Measurements from ENCODE around the gene JUN.

JUN gene

DNA sequence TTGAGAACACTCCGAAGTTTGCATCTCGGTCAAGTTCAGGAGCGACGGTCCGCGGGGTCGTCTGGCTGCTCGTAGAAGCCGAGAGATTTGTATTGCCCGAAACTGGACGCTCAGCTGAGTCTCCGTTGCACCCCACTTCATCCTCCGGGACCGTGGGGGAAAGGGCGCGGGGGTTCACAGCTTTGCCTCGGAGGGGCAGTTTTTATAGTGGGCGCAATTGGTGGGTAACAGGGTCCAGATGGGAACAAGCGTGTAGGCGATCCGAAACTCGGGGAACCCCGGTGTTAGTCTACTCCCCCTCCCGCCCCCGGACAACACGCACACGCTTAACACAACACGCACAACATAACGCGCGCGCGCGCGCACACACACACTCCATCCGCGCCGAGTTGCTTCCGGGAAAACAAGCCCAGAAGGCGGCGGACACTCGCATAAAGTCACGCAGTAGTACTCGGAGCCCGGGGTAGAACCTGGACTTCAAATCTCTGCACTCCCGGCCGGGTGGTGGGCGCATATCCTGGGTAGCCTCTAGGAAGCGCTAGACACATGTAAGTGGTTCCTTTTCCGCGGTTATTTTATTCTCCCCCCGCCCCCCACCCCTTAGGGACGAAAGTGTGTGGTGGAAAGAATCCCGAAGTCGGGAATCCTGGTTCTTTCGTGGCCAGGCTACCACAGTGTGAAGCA is 1.1 kb upstream of the JUN start:
- peak; percentile 32 to 90 (median 83) for DNase-seq

DNA sequence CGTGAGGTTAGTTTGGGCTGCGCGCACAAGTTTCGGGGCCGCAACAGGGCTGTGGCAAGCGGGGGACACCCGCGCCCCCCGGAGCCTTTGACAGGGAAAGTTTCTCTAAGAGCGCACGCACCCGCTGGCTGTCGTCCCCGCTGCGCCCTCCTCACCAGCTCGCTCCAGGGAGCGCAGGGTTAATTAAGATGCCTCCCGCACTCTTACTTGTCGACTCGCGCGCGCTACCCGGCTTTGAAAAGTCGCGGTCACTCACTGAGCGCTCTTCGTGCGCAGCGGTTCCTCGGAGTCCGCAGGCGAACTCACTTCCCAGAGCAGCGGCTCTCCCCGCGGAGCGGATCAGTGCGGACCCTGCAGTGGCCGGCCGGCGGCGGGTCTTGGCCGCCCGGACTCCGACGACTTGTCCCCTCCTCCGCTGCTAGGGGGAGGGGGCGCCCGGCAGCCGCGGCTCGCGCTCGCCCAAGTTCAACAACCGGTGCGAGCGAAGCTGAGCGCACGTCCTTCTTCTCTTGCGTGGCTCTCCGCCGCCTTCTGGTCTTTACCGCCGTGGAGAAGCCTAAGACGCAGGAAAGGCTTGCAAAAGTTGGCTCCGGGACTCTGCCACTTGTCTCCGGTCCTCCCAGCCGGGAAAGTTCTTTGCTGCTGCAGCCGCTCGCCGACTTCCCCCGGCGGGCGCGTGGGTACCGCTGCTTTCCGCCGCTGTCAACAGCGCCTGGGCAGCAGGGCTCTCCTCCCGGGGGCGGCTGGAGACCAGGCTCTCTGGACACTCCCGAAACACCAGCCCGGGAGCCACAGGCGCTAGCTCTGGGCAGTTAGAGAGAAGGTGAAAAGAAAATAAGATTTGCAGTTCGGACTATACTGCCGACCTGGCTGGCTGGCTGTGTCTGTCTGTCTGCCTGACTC is 506 bp downstream of the JUN start:
- peak in 52 of 58 donors; percentile 6 to 80 (median 62) for DNase-seq

DNA sequence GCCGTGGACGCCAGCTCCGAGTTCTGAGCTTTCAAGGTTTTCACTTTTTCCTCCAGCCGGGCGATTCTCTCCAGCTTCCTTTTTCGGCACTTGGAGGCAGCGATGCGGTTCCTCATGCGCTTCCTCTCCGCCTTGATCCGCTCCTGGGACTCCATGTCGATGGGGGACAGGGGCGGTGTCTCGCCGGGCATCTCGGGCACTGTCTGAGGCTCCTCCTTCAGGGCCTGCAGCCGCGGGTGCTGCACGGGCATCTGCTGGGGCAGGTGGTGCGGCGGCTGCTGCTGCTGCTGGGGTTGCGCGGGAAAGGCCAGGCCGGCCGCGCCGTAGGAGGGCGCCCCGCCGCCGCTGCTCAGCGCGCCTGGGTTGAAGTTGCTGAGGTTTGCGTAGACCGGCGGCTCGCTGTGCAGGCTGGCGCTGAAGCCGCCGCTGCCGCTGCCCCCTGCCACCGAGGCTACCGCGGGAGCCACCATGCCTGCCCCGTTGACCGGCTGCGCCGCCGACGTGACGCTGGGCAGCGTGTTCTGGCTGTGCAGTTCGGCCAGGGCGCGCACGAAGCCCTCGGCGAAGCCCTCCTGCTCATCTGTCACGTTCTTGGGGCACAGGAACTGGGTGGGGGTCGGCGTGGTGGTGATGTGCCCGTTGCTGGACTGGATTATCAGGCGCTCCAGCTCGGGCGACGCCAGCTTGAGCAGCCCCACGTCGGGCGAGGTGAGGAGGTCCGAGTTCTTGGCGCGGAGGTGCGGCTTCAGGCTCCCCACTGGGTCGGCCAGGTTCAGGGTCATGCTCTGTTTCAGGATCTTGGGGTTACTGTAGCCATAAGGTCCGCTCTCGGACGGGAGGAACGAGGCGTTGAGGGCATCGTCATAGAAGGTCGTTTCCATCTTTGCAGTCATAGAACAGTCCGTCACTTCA is 1.4 kb downstream of the JUN start:
- peak in 48 of 58 donors; percentile 13 to 75 (median 50) for DNase-seq

DNA sequence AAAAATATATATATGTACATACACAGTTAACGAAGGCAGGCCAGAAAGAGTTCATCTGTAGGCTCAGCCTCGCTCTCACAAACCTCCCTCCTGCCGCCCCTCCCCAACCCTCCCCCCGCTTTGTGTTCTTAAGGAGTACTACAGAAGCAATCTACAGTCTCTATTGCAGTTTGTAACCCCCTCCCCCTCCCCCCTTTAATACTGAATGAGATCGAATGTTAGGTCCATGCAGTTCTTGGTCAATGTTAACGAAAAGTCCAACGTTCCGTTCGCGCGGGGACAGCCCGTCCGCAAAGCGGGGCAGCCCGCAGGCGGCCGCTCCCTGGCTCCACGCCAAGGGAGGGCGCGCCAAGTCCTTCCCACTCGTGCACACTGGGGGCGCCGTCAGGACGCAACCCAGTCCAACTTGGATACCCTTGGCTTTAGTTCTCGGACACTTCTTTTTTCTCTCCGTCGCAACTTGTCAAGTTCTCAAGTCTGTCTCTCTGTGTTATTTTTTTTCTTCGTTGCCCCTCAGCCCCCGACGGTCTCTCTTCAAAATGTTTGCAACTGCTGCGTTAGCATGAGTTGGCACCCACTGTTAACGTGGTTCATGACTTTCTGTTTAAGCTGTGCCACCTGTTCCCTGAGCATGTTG is 2.2 kb downstream of the JUN start:
- DNase-seq, result peak in 51 of 58 donors; percentile 9 to 73 (median 47)

DNA sequence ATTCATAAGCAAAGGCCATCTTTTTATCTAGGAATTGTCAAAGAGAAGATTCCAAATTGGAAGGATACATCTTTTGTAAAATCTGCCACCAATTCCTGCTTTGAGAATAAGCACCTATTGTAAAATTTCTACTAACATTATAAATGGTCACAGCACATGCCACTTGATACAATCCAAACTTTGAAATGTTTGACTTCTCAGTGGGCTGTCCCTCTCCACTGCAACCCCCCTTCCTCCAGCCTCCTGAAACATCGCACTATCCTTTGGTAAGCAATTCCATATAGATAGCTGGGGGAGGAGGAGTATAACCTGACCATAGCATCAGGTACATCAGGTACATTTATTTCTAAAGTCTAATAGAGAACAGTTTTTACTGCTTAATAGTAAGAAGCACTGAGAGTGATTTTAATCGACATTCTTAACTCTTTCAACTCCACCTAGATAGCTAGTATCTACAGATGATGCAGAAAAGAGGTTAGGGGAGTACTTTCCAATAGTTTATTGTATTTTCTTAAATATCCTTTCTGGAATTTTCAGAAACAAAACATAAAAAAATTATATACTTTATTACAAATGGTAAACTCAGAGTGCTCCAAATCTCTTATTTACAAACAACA is 2.9 kb downstream of the JUN start:
- DNase-seq, result peak in 2 of 58 donors; percentile 0 to 4

DNA sequence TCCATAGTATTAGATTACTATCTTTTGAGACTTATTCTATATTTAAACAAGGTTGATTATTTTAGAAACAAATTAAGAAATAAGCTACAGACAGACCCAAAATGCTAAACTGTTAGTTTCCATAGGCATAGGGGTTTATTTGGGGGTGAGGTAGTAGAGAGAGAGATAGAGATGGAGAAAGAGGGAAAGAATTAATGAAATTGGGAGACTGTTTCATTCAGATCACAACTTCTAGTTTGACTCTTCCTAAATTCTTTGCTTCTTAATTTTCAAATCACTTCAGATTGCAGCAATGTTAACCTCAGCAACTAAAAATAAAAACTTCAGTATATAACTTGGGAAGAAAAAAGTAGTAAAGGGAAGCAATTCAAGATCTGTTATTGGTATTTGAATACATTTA is 3.4 kb downstream of the JUN start:
- no peak for DNase-seq

DNA sequence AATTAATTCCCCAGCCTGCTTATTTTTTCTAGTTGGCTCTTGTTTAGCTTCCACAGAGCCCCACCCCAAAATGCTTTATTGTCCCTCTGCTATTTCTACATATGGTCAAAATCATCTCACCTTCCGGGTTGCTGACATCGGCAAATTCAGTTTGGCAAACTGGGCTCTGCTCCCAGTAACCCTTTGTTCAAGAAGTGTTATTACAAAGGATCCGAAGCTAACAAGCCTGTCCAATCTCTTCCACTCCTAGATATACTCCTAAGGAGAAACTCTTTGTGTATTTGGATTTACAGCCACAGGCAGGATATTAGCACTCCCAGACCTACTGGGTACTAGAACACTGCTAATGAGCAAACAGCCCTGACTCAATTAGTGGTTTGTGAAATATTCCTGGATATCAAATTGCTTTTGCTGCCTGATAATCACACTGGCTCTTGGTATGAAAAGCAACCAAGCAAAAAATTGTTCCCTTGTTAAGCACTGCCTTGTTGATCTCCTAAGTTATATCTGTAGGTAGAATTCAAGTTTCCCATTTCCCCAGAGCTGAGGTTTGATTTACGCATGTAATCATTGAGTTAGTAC is 4.0 kb downstream of the JUN start:
- peak in 1 of 58 donors; percentile 1 for DNase-seq

DNA sequence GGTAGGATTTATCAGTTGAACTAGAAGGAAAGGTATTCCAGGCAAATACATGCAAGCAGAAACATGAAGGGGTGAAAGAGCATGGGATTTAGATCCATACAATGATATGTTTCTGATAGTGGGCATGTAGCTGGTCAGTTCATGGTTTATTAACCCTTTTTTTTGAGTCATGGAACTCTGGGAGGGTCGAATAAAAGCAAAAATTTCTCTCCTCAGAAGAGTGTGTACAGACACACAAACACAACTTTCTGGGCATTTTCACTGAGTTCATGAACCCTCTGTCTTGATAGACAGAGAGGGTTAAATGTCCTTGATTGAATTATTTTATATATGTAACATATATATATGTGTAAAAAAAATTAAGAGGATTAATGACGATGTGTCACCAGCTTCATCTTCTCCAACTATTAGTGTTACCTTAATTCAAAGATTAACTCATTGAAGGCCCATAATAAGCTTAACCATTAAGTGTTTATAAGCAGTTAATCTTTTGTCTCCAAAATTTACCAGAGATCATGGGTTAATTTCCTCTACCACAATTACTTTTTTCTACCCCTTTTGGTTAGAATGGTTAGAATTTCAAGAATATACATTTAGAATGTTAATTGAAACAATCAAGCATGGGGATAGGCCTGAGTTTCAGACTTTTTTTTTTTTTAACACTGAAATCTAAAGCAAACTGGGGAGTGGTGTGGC is 4.6 kb downstream of the JUN start:
- no peak for DNase-seq

DNA sequence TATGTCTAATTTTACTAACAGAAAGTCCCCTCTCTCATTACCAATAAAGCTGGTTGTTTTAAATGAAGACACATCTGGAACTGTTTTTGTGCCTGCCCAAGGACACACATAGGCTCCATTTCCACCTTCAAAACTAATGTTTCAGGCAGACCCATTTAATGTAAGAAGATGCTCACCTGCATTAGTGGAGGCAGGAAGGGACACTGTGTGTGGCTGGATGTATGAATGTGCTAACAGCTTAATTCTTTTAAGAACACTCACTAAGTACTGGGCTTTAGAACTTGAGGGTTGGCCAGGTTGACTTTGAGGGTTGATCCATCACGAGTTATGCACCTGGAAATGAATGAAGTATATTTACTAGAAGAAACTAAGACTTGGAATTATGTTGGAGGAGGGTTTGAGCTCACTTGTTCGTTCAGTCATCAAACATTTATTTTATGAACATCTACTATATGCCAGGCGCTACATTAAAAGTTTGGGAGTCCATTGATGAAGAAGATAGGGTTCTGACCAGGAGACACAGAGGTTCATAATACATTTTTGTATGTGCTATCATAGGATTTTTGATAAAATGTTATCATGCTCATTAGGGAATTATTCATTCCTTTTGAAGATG is 5.4 kb downstream of the JUN start:
- no peak for DNase-seq

DNA sequence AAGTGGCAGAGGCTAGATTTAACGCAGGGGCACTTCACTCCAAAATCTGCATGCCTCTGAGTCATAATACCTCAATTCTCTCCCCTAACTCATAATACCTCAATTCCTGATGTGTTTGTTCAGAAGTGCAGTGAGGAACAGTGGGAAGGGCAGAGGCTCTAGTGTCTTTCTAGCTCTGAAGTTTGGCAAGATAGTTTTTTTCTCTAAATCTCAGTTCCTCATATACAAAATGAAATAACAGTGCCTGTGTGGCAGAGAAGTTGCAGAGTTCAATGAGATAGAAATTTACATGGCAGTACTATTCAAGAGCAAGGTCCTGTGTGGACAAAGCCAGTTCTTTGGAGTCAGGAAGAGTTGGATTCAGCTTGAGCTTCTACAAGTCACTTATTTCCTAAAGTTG is 9.8 kb downstream of the JUN start:
- DNase-seq, result no peak

DNA sequence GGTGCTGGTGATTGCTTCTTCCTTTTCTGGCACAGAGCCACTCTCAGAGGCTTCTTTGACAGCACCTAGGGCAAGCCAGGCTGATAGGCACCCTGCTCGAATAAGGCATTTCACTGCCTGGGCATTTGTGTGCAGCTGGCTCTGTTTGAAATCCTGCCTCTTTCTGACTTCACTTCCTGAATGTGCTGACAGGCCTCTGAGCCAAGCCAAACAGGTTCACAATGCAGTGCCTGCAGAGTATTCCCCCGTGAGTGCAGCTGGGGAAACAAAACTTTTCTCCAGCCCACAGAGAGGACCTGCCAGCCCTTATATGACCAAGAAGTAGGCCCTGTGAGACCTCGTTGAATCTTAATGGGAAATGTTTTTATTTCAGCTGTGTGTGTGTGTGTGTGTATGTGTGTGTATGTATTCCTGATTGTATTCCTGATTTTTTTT is 10.4 kb downstream of the JUN start:
- peak in 21 of 58 donors; percentile 2 to 41 (median 18) for DNase-seq

DNA sequence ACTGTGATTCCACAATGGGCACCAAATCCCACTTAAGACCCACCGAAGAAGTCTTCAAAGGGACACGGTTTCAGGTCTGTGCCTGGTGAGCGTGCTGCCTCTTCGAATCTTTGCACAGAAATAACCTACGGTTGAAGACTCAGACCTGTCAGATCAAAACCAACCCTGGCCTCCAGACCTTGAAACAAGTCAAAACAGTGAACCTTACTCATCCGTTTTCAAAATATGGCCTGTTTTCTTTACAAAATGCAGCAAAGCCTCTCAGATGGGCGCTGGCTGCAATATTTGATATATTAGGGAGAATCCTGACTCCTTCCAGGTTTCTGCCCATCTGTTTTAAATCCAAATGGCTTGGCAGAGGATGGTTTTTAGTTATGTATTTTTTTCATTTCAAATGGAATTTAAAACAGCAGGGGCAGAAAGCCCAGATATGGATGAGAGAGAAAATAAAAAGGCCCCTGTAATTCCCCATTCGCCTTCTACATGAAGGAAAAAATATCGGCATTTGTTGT is 14.0 kb downstream of the JUN start:
- no peak for DNase-seq

DNA sequence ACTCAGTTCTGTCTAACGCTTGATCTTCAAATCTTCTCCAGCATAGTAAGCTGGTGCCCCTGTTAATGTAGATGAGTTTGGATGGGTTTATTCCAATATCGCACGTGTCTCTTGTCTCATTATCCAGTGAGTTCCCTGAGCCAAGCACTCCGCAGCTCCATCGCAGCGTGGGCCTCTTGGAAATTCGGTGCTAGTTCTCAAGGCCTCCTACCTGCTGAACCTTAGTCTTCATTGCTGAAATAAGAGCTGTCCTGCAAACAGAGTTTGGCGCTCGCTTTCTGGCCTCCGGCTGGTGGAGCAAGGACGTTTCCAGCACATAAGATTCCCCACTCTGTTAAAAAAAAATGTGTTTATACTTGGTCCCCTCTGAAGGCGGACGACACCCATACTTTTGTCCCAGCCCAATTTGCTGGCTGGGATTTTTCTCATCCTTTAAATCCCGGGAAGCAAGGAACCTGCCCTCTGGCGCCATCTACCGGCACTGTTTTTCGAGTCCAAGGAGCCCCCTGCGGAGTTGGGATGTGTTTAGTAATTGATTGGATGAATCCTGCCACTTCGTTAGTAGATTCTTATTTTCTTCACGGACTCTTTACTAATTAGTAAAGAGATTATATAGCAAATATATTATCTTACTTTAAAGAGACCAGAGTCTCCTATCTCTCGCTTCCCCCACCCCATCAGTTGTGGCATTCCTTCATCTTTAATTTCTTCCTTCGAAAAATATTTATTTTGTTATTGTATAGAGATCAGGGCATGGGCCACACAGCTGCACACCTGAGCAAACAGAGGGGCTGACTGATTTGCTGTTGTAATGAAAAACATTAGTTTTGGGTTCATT is 14.7 kb downstream of the JUN start:
- DNase-seq, result peak in 50 of 58 donors; percentile 7 to 87 (median 36)

DNA sequence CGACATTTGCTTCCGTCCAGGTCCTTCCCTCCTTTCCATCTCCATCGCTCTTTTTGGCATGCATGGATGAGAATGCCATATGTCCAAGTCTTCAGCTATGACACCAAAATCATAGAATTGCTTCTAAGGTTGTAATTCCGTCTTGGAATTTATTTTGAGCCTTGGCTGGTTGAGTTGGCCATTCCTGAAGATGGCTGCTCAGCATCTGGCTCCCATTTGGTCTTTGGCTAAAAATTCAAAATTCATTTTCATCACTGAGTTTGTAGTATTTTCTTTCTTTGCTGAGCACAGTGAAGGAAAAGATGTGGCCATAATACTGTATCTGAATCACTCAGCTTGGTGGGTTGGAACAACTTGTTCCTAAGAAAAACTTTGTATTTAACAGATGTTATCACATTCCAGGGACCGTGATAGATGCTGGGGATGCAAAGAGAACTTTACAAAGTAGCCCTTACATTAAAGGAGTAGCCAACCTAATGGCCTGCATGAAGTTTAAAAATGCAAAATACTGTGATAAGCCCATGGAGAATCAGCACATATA is 15.6 kb downstream of the JUN start:
- no peak for DNase-seq

DNA sequence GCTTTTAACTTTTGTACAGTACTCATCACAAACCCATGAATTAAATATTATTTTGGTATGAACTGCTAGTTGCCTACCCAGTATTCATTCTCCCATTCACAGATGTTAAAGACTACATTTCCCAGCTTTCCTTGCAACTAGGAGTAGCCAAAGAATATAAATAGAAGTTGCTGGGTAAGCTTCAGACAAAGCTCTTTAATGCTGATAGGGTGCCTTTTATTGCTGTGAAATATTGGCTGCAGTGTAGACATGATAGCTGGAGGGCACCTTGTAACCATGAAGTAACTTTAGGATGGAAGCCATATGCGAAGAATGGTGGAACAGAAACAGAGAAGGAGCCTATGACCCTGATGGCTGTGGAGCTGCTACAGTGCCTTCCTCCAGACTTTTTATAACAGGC is 16.7 kb downstream of the JUN start:
- no peak for DNase-seq

DNA sequence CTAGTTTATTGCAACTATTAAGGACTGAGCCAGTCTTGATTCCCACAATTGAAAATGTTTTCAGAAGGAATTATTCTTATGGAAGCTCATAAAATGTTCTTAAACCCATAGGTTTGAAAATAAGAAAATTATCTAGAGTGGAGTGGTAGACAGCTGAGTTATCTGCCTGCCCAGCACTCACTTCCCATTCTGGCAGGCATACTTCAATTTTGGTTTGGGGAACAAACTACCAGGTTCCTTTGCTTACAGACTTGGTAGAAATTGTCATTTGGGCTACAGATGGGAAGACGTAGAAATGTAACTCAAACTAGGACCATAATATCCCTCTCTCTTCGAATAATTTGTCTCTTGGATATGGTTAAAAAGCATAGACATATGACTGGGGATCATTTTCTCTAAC is 18.4 kb downstream of the JUN start:
- DNase-seq, result no peak

DNA sequence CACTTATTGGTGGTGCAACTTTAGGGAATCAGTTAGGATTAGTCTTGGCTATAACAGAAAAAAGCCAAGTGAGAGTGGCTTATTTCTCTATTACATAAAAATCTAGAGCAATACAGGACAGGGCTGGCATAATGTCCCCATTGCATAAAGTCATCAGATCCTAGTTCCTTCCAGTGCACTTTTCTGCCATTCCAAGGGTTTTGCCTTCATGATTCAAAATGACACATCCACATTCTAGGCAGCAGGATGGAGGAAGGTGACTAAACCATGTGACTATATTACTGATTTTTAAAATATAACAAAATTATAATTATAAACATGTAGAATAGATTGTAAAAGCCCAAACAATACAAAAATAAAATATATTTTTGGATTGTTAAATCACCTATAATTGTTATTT is 18.8 kb downstream of the JUN start:
- no peak for DNase-seq
